LHCN-M2 (cell line): ENCODE data around the gene PIK3R6. TPM values are rescaled to one million over a fixed set of nuclear protein-coding genes. Genes with fewer than 3 reads are reported as not detected.

Source experiments
- DNase-seq: peaks from one replicate; pipeline ENCODE4 v3.0.0-alpha.2; 2012; ENCODE audit warnings: low read depth
- total RNA-seq: library from RNA; depleted of rRNA; stranded (reverse); fragments of >200 nt; gene quantifications from 2 replicates; pipeline ENCODE4 v1.2.3, GENCODE V29; 2014

The PIK3R6 gene
- total RNA-seq, 1 experiment from 2014 or later, result not detected

- DNase-seq, result no peak
These were observed 69.2 kb downstream of the PIK3R6 start for GRCh38 chr17:8798176-8798845.

GRCh38 chr17:8797621-8798175, 69.8 kb downstream of the PIK3R6 start:
- no peak for DNase-seq

- no peak for DNase-seq
These were observed 72.8 kb downstream of the PIK3R6 start for GRCh38 chr17:8794636-8795035.

GRCh38 chr17:8793649-8794048, 73.8 kb downstream of the PIK3R6 start:
- no peak for DNase-seq

GRCh38 chr17:8792646-8793045, 74.8 kb downstream of the PIK3R6 start:
- no peak for DNase-seq

- peak; percentile 47 for DNase-seq
These were observed 75.6 kb downstream of the PIK3R6 start for GRCh38 chr17:8791910-8792270.

- no peak for DNase-seq
These were observed 76.1 kb downstream of the PIK3R6 start for GRCh38 chr17:8791248-8791909.

- DNase-seq, result no peak
These were observed 77.7 kb downstream of the PIK3R6 start for GRCh38 chr17:8789743-8790142.

GRCh38 chr17:8788998-8789397, 78.5 kb downstream of the PIK3R6 start:
- DNase-seq, result no peak

GRCh38 chr17:8785547-8786413, 81.7 kb downstream of the PIK3R6 start:
- DNase-seq, result peak; percentile 44

GRCh38 chr17:8782176-8782575, 85.3 kb downstream of the PIK3R6 start:
- no peak for DNase-seq

- DNase-seq, result no peak
These were observed 85.7 kb downstream of the PIK3R6 start for GRCh38 chr17:8781776-8782175.

- no peak for DNase-seq
These were observed 90.6 kb downstream of the PIK3R6 start for GRCh38 chr17:8776881-8777280.

- no peak for DNase-seq
These were observed 91.2 kb downstream of the PIK3R6 start for GRCh38 chr17:8776248-8776647.

GRCh38 chr17:8766731-8767130, 100.7 kb downstream of the PIK3R6 start:
- DNase-seq, result no peak

GRCh38 chr17:8762012-8762411, 105.5 kb downstream of the PIK3R6 start:
- no peak for DNase-seq

- DNase-seq, result no peak
These were observed 109.3 kb downstream of the PIK3R6 start, which contains the start of gene SPDYE4 for GRCh38 chr17:8758137-8758596. Gene SPDYE4, minus strand, starts transcription at chr17:8758546. Its CDS starts 164 bp downstream, at chr17:8758382.

- no peak for DNase-seq
These were observed 110.3 kb downstream of the PIK3R6 start for GRCh38 chr17:8757189-8757588.

GRCh38 chr17:8755590-8756255, 111.8 kb downstream of the PIK3R6 start:
- no peak for DNase-seq

GRCh38 chr17:8754890-8755289, 112.6 kb downstream of the PIK3R6 start:
- DNase-seq, result no peak

GRCh38 chr17:8753976-8754440, 113.5 kb downstream of the PIK3R6 start:
- DNase-seq, result peak; percentile 17
